GM18502 (cell line): Measurements from ENCODE around the gene MAK.
"Not testable (repeated sequence)": the region's sequence is repeated elsewhere in the genome, so short reads cannot be mapped to it uniquely, and the experiment has no call there.

Experiments
- ATAC-seq: cut with Tn5 transposase; IDR thresholded peaks from one replicate; pipeline ENCODE4 v1.9.1; 2021; ENCODE audit warnings: mild to moderate bottlenecking; ENCODE audit not compliant: unreplicated experiment, poor library complexity

MAK gene

GRCh38 chr6:10733863-10734262, 104.5 kb downstream of the MAK start:
- ATAC-seq: no peak

- no peak for ATAC-seq
These were observed 105.1 kb downstream of the MAK start for GRCh38 chr6:10733151-10733715.

- ATAC-seq: no peak
These were observed 108.1 kb downstream of the MAK start for GRCh38 chr6:10730254-10730653.

- ATAC-seq: no peak
These were observed 112.6 kb downstream of the MAK start for GRCh38 chr6:10725716-10726115.

DNA sequence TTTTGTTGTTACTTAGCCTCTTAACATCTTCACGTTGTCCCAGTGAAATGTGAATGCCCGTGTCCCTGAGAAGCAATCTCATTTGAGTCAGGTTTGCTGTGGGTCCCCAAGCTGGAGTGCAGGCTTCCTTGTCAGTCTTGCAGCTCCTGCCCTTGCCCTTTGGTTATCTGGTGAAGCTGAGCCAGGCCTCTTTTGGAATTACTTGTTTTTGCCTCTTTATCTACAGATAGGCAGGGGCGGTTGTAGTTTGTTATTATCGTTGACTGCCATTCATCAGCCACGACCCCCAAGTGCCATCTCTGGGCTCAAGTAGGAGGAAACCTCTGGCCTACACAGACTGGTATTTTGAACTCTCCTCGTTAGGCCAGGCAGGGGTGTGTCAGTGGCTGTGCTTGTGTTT, 113.3 kb downstream of the MAK start:
- ATAC-seq: no peak

DNA sequence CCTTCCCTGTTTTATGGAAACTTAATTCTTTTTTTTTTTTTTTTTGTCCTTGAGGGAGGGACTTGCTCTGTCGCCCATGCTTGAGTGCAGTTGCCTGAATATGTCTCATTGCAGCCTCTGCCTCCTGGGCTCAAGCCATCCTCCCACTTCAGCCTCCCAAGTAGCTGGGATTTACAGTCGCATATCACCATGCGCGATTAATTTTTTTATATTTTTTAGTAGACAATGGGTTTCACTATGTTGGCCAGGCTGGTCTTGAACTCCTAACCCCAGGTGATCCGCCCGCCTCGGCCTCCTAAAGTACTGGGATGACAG, 114.8 kb downstream of the MAK start:
- ATAC-seq: no peak

GRCh38 chr6:10722820-10723566, 115.3 kb downstream of the MAK start, which contains the start of gene TMEM14C:
Gene TMEM14C, plus strand, starts transcription at chr6:10723070. Its CDS starts 1,544 bp downstream, at chr6:10724614.
- peak; percentile 95 for ATAC-seq

DNA sequence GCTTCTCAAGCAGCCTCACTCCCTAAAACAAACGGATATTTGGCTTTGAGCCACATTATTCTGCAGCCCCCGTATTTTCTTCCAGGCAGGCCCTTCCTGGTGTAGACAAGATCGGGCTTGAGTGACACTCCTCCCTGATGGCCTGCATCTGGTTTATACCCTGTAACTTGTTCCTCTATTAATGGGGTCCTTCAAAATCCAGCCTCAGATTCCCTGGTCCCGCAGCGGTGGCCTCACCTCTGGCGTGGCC, 115.8 kb downstream of the MAK start:
- ATAC-seq: no peak

DNA sequence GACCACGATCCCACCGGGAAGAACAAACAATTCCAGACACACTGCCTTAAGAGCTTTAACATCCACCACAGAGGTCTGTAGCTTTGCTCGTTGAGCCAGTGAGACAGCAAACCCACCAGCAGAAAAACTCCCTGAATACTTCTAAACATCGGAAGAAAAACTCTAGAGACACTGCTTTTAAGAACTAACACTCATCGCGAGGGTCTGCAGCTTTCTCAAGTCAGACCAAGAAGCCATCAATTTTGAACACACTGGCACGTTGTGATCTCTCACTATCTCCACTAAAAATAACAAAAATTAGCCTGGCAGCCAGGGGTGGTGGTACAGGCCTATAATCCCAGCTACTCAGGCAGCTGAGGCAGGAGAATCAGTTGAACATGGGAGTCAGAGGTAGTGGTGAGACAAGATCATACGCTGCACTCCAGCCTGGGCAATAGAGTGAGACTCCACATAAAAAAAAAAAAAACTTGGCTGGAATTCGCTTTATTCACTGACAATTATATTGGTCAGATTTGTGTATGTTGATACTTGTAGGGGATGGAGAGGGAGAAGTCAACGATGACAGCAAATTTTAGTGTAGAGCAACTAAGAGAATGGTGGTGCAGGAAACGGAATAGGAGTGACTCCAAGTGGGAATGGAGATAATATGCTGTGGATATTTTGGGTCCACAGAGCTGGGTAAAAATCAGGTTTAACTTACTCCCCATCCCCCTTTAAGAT, 116.3 kb downstream of the MAK start:
- ATAC-seq: no peak

DNA sequence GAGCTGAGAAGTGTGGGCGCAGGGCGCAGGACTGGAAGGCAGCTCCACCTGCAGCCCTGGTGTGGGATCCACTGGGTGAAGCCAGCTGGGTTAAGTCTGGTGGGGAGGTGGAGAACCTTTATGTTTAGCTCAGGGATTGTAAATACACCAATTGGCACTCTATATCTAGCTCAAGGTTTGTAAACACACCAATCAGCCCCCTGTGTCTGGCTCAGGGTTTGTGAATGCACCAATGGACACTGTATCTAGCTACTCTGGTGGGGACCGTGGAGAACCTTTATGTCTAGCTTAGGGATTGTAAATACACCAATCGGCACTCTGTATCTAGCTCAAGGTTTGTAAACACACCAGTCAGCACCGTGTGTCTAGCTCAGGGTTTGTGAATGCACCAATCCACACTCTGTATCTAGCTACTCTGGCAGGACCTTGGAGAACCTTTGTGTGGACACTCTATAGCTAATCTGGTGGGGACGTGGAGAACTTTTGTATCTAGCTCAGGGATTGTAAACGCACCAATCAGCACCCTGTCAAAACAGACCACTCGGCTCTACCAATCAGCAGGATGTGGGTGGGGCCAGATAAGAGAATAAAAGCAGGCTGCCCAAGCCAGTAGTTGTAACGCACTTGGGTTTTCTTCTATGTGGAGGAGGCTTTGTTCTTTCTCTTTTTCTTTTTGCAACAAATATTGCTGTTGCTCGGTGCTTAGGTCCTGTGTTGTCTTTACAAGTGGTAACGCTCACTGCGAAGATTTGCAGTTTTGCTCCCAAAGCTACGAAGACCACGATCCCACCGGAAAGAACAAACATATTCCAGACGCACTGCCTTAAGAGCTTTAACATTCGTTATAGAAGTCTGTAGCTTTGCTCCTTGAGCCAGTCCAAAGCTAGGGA, 117.1 kb downstream of the MAK start:
- not testable (repeated sequence) for ATAC-seq

DNA sequence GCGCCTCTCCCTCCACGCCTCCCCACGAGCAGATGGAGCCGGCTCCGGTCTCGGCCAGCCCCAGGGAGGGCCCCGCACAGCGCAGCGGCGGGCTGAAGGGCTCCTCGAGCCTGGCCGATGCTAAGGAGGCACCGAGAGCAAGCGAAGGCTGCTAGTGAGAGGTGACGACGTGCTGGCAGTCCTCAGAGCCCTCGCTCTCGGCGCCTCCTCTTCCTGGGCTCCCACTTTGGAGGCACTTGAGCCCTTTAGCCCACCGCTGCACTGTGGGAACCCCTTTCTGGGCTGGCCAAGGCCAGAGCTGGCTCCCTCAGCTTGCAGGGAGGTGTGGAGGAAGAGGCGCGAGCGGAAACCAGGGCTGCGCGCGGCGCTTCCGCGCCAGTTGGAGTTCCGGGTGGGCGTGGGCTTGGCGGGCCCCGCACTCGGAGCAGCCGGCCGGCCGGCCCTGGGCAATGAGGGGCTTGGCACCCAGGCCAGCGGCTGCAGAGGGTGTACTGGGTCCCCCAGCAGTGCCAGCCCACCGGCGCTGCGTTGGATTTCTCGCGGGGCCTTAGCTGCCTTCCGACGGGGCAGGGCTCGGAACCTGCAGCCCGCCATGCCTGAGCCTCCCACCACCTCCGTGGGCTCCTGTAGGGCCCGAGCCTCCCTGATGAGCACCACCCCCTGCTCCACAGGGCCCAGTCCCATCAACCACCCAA, 117.9 kb downstream of the MAK start:
- peak; percentile 45 for ATAC-seq

GRCh38 chr6:10719964-10720264, 118.4 kb downstream of the MAK start:
- ATAC-seq: no peak

- no peak for ATAC-seq
These were observed 118.9 kb downstream of the MAK start for GRCh38 chr6:10719296-10719963.

- ATAC-seq: no peak
These were observed 124.4 kb downstream of the MAK start for GRCh38 chr6:10713962-10714361.
